OCI-LY3 (cell line): ENCODE measurements around the gene NPHP4.

Source experiments
- H2AFZ ChIP-seq: fragments of 200-600, 300-600 bp; shearing (Covaris generic); 2 replicates; pipeline ENCODE4 v1.6.0; 2014; ENCODE audit warnings: antibody characterized with exemption, low read depth, low read length
- H3K27ac ChIP-seq: fragments of 200-600, 300-600 bp; sonication (generic); 2 replicates; pipeline ENCODE4 v1.5.1; 2014; ENCODE audit warnings: mild to moderate bottlenecking, low read length, moderate library complexity, mixed read lengths
- H3K27me3 ChIP-seq: fragments of 200-600, 300-600 bp; sonication (generic); 2 replicates; pipeline ENCODE4 v1.6.1; 2014; ENCODE audit warnings: low read depth, low read length, mixed read lengths
- H3K36me3 ChIP-seq: fragments of 200-600, 300-600 bp; sonication (generic); replicated peaks from 2 replicates; pipeline ENCODE3; 2014; ENCODE audit warnings: low read depth, low read length, mixed read lengths
- H3K4me1 ChIP-seq: fragments of 300-600, 200-600 bp; sonication (generic); 2 replicates; pipeline ENCODE4 v1.6.1; 2014; ENCODE audit warnings: low read length, mixed read lengths
- H3K4me2 ChIP-seq: fragments of 200-600, 300-600 bp; sonication (generic); 2 replicates; pipeline ENCODE4 v1.6.1; 2014; ENCODE audit warnings: low read length, mixed read lengths
- H3K4me3 ChIP-seq: fragments of 300-600, 200-600 bp; sonication (generic); 2 replicates; pipeline ENCODE4 v1.5.1; 2014; ENCODE audit warnings: antibody characterized with exemption, mild to moderate bottlenecking, low read length, moderate library complexity
- H3K79me2 ChIP-seq: fragments of 300-600, 200-600 bp; shearing (Covaris generic); 2 replicates; pipeline ENCODE4 v1.6.1; 2014; ENCODE audit warnings: mild to moderate bottlenecking, low read length, mixed read lengths
- H3K9ac ChIP-seq: fragments of 300-600, 200-600 bp; shearing (Covaris generic); 2 replicates; pipeline ENCODE4 v1.6.0; 2014; ENCODE audit warnings: mild to moderate bottlenecking, low read length, moderate library complexity
- H3K9me3 ChIP-seq: fragments of 200-600, 300-600 bp; shearing (Covaris generic); 2 replicates; pipeline ENCODE4 v1.6.1; 2014; ENCODE audit warnings: low read length, mixed read lengths; ENCODE audit not compliant: insufficient read depth
- H4K20me1 ChIP-seq: fragments of 200-600, 300-600 bp; sonication (generic); 2 replicates; pipeline ENCODE4 v1.6.1; 2016; ENCODE audit warnings: low read length, mixed read lengths; ENCODE audit not compliant: insufficient read depth
- EZH2phosphoT487 ChIP-seq: fragments of 200-600 bp; shearing (Covaris generic); IDR thresholded peaks from 2 replicates; pipeline ENCODE4 v1.6.1; 2018; ENCODE audit warnings: antibody characterized with exemption, mixed run types, low read depth
- TF ChIP-seq, protein P1 (sequence below): fragments of 200-600, 300-600 bp; sonication (generic); IDR thresholded peaks from 2 replicates; pipeline ENCODE4 v1.5.1; 2014; ENCODE audit warnings: antibody characterized with exemption, low read length, low read depth

Gene NPHP4

DNA sequence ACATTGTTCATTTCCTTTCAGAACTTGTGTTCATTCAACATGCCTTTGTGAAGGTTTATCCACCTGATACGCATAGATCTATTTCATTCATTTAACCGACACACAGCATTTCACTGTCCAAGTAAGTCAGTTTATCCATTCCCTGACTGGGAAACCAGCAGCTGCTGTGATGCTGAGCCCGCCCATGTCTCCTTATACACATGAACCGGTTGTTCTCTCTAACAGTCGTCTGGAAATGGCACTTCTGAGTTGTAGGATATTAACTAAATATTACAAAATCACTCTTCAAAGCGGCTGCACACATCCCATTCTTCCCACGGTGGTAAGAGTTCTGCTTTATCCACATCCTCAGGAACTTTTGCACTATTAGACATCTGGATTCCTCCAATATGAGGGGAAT lies 71.1 kb downstream of the NPHP4 start:
- no peak for TF ChIP-seq EZH2phosphoT487
- TF ChIP-seq, protein P1, sequence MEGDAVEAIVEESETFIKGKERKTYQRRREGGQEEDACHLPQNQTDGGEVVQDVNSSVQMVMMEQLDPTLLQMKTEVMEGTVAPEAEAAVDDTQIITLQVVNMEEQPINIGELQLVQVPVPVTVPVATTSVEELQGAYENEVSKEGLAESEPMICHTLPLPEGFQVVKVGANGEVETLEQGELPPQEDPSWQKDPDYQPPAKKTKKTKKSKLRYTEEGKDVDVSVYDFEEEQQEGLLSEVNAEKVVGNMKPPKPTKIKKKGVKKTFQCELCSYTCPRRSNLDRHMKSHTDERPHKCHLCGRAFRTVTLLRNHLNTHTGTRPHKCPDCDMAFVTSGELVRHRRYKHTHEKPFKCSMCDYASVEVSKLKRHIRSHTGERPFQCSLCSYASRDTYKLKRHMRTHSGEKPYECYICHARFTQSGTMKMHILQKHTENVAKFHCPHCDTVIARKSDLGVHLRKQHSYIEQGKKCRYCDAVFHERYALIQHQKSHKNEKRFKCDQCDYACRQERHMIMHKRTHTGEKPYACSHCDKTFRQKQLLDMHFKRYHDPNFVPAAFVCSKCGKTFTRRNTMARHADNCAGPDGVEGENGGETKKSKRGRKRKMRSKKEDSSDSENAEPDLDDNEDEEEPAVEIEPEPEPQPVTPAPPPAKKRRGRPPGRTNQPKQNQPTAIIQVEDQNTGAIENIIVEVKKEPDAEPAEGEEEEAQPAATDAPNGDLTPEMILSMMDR = no peak
- H3K27ac ChIP-seq = no peak overlapping the region
- H3K9ac ChIP-seq = no peak overlapping the region
- no peaks in the 10 kb centered on the region for H3K27me3 ChIP-seq
- H3K9me3 ChIP-seq = no peaks in the 10 kb centered on the region
- no peak overlapping the region for H2AFZ ChIP-seq
- H3K4me3 ChIP-seq = no peak overlapping the region
- no peak overlapping the region for H3K4me2 ChIP-seq
- no peaks in the 10 kb centered on the region for H4K20me1 ChIP-seq
- H3K79me2 ChIP-seq = no peaks in the 10 kb centered on the region
- H3K4me1 ChIP-seq = no peaks in the 10 kb centered on the region
- H3K36me3 ChIP-seq = no peaks in the 10 kb centered on the region

- H3K27me3 ChIP-seq = no peaks in the 10 kb centered on the region
- H3K4me3 ChIP-seq = no peak overlapping the region
- H3K27ac ChIP-seq = no peak overlapping the region
- no peak overlapping the region for H2AFZ ChIP-seq
- no peaks in the 10 kb centered on the region for H4K20me1 ChIP-seq
- no peaks in the 10 kb centered on the region for H3K9me3 ChIP-seq
- H3K4me2 ChIP-seq = no peak overlapping the region
- H3K9ac ChIP-seq = no peak overlapping the region
- peaks cover 3% of the 10 kb centered on the region; the same call in 1 of the 2 replicates for H3K4me1 ChIP-seq
- H3K36me3 ChIP-seq = no peaks in the 10 kb centered on the region
- H3K79me2 ChIP-seq = no peaks in the 10 kb centered on the region
- TF ChIP-seq EZH2phosphoT487 = no peak
- TF ChIP-seq, protein P1 = no peak
Observed at GRCh38 chr1:5920201-5920600, 72.0 kb downstream of the NPHP4 start.

GRCh38 chr1:5918275-5918649 lies 74.0 kb downstream of the NPHP4 start:
- Histone ChIP-seq H3K4me1 (peaks cover 3% of the 10 kb centered on the region; the same call in 1 of the 2 replicates), H3K27me3 (no peaks in the 10 kb centered on the region), H3K36me3 (no peaks in the 10 kb centered on the region), H3K4me3 (no peak overlapping the region), H2AFZ (no peak overlapping the region), H3K79me2 (no peaks in the 10 kb centered on the region), H4K20me1 (no peaks in the 10 kb centered on the region), H3K9ac (no peak overlapping the region), H3K27ac (no peak overlapping the region), H3K4me2 (no peak overlapping the region), H3K9me3 (no peaks in the 10 kb centered on the region)
- TF ChIP-seq EZH2phosphoT487 = no peak
- TF ChIP-seq, protein P1 = no peak

GRCh38 chr1:5917591-5918274 lies 74.5 kb downstream of the NPHP4 start:
- no peak overlapping the region for H3K27ac ChIP-seq
- H3K36me3 ChIP-seq = no peaks in the 10 kb centered on the region
- H3K27me3 ChIP-seq = no peaks in the 10 kb centered on the region
- H3K4me2 ChIP-seq = no peak overlapping the region
- H3K4me3 ChIP-seq = no peak overlapping the region
- H3K9ac ChIP-seq = no peak overlapping the region
- peaks cover 3% of the 10 kb centered on the region; the same call in 1 of the 2 replicates for H3K4me1 ChIP-seq
- H3K79me2 ChIP-seq = no peaks in the 10 kb centered on the region
- TF ChIP-seq, protein P1 = no peak
- no peak for TF ChIP-seq EZH2phosphoT487
- no peaks in the 10 kb centered on the region for H4K20me1 ChIP-seq
- H2AFZ ChIP-seq = no peak overlapping the region
- H3K9me3 ChIP-seq = no peaks in the 10 kb centered on the region
